NCI-H2196 treated with DMSO at 0.1 percent for 48 hours (cell line): ENCODE measurements around the gene GLI3.
"Not testable (repeated sequence)": the region's sequence is repeated elsewhere in the genome, so short reads cannot be mapped to it uniquely, and the experiment has no call there.

ENCODE experiments used
- DNase-seq: peaks from one replicate; lab custom pipeline; 2025; ENCODE audit not compliant: unreplicated experiment; lab: John Stamatoyannopoulos, UW

Gene GLI3

DNA sequence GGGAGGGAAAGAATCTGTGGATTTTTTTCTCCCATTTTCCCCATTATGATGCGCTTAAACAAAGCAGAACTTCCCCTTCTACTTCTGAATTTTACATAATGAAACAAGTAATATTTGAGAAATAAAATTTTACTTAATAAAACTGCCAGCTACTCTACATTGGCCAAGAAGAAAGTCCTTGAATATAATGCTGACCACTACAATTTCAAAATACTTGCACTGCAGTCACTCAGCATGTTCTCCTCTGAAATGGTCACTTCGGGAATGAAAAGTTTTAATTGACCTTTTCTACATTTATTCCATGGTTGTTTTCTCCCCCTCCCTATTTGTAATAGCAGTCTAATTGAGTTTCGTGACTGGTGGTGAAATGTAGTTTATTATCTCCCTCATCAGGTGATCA is 23.9 kb downstream of the GLI3 start:
- DNase-seq: no peak

GRCh38 chr7:42212541-42213090 is 24.4 kb downstream of the GLI3 start:
- DNase-seq: no peak

- no peak for DNase-seq
Measured at GRCh38 chr7:42211938-42212337, 25.1 kb downstream of the GLI3 start.

DNA sequence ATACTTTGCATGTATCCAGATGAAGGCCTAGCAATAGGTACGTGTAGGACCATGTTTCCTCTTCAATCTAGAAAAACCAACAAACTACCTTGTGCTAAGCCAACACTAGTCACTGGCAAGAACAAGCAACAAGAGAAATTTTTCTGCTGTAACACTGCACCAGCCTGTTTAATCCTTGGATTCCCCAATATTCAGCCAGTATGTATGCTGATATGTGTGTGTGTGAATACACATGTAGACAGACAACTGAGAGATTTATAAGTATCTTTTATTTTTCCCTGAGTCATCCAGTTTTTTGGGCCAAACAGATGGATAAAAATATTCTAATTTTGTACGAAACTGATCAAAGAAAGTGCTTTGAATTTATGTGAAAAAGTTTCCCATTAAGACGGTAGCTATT is 26.2 kb downstream of the GLI3 start:
- DNase-seq: no peak

- no peak for DNase-seq
Measured at GRCh38 chr7:42210333-42210732, 26.7 kb downstream of the GLI3 start.

GRCh38 chr7:42209085-42209484 is 27.9 kb downstream of the GLI3 start:
- DNase-seq: not testable (repeated sequence)

GRCh38 chr7:42208572-42208971 is 28.4 kb downstream of the GLI3 start:
- DNase-seq: no peak

- DNase-seq: no peak
Measured at GRCh38 chr7:42207420-42207819, 29.6 kb downstream of the GLI3 start.

- DNase-seq: no peak
Measured at GRCh38 chr7:42203336-42203735, 33.7 kb downstream of the GLI3 start.

DNA sequence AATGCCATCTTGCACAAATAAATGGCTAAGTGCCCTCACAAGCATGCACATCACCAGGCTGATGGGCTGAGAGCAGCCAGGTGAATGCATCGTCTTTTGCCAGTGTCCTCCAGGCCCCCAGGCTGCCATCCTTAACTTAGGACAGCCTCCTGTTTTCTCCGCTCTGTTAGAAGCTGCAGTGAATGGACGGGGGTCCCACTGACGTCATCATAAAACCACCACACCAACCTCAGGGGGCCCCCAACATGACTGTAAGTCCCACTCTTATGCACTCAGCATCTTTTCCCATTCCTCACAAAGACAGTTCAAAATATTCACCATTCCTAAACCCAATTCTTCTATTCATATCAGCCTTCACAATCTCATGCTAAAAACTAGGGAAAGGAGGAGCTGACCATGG is 34.4 kb downstream of the GLI3 start:
- DNase-seq: no peak

DNA sequence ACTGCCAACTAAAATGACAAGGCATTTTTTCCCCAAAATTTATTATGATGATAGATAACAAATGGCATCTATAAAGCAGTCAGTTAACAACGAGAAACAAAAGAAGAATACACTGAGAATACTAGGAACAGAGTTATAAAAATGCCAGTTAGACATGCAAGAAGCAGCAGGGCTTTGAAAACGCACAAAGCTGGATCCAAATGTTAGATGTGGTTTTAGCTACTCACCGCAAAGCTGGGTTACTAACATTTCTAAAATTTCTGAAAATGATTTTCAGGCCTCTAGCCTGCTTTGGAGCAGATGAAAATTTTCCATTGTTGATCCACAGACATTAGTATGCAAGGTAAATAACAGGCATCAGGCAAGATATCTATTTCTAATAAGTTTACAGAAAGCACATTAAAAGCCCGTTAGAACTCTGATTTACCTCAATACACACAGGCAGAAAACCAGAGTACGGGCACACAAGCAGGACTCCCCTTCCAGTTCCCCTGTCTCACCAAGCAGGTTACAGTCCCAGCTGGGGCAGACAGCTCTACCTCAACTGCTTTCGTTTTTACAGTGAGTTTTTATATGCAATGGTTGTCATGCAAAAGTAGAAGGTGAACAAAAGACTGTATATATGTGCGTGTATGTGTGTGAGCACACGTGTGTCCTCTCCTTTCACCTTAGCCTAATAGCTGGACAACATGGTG is 37.9 kb downstream of the GLI3 start:
- DNase-seq: no peak

- DNase-seq: no peak
Measured at GRCh38 chr7:42198296-42198695, 38.7 kb downstream of the GLI3 start.

DNA sequence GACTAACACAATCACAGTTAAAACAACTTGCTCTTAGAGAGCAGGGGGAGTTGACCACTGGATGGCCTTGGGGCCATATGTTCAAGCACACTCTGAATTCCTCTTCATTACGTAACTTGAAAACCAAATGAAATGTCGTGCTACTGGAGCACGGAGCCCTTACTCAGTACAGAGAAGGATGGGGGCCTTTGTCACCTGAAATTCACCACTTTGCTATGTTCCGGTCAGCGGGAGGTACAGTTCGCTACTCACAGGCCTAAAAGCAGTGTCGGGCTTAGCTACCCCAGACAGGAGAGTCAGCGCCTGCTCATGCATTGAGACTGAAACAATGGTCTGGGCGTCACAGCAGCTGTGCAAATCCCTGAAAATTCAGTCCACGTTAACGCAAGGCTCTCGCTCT is 39.6 kb downstream of the GLI3 start:
- no peak for DNase-seq

- DNase-seq: no peak
Measured at GRCh38 chr7:42194238-42194637, 42.8 kb downstream of the GLI3 start.

DNA sequence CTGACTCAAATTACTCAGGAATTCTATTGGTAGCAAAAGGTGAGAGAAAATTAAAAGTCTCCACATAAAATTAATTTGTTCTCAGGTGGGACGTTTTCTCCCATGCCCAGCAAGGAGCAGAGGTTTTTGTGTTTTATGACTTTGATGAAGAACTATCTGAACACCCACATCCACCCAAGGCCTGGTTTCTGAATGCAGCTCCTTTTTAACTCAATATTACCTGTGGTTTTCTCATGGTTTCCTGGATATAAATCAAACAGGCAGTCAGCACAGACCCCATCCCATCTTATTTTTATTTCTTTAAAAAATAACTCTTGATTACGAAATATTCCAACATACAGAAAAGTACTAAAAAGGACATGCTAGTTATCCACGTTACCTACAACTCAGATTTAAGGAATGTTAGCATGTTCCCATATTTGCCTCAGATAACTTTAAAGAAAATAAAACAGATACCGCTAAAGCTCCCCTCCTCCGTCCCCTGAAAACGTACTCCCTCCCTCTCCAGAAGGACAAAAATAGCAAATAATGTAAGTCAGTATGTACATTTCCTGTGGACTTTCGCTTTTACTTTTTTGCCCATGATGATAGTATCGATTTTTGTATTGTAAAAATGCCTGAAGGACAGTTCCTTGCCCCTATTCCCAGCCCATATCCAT is 43.4 kb downstream of the GLI3 start:
- no peak for DNase-seq

GRCh38 chr7:42192851-42193461 is 44.1 kb downstream of the GLI3 start:
- no peak for DNase-seq

DNA sequence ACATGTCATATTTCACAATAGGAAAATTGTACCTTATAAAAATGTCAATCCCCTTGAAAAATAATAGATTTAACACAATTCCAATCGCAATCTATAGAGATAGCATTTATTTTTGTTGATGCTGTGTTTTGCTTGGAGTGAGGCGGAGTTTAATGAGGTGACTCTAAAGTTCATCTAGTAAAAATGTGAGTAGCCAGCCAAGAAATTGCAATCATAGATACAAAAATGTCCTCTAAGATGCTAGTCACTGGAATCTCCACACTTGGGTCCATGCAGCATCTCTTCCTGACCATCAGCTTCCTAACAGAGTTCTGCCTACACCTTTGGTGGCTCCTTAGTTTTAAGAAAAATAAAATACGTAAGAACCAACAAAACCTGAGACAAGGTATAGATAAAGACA is 44.9 kb downstream of the GLI3 start:
- no peak for DNase-seq

- no peak for DNase-seq
Measured at GRCh38 chr7:42189535-42189934, 47.5 kb downstream of the GLI3 start.

DNA sequence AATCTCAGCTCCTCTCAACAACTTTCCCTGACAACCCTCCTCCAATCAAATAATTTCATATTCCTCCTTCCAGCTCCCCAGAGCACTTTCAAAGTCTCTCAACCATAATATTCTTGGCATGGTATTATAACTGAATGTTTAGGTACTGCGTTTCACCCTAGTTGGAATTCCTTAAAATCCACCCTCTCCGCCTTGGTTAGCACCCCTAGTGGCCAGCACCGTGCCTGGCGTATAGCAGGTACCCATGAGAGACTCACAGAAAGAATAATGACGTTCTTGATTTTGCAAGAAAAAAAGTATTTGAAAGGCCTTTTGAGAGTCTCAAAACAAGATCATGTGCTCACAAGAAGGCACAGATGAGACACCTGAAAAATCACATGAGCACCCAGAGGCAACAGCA is 50.9 kb downstream of the GLI3 start:
- DNase-seq: no peak

DNA sequence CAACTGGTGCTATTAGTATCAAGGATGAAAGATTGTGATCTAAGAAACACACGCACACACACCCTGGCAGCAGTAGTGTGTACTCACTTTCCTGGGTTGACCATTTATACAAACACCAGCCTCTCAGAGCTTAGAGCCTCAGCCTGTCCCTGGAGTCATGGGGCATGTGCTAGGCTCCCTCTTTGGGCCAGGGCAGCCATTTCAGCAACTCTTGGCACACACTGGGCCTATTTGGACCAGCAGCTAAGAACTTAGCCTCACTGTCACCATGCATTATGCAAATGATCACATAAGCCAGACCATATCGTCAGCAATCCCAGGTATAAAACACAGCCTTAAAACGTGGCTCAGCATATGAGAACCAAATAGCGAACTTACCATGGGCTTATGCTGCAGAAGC is 51.3 kb downstream of the GLI3 start:
- no peak for DNase-seq

- DNase-seq: no peak
Measured at GRCh38 chr7:42183547-42183946, 53.5 kb downstream of the GLI3 start.

GRCh38 chr7:42181566-42181965 is 55.4 kb downstream of the GLI3 start:
- no peak for DNase-seq
